Caco-2 (cell line): Measurements from ENCODE around the gene FAU. TPM values are rescaled to one million over a fixed set of nuclear protein-coding genes. Genes with fewer than 3 reads are reported as not detected.

ENCODE experiments used
- BruUV-seq: library from RNA; stranded (reverse); fragments of 400-500 nt; replicated peaks from 2 replicates; lab custom pipeline; 2021; lab: Mats Ljungman, UMichigan
- CTCF ChIA-PET: fragments of 300-600 bp; sonication (Branson Sonifier 250); formaldehyde crosslinking; loops from one replicate; lab custom pipeline; 2022; ENCODE audit warnings: antibody characterized with exemption; lab: Charles Lee
- POLR2A ChIA-PET: fragments of 300-600 bp; sonication (Branson Sonifier 250); formaldehyde crosslinking; loops from one replicate; lab custom pipeline; 2022; ENCODE audit warnings: antibody characterized with exemption; lab: Charles Lee
- DNase-seq, 2 experiments: peaks; one replicate each; pipeline versions ENCODE4 v3.0.0 to v3.0.0-alpha.2; 2020 to 2022
- H3K27me3 ChIP-seq: replicated peaks from 2 replicates; pipeline ENCODE4 v1.6.0; 2011; ENCODE audit warnings: low read length; ENCODE audit not compliant: control insufficient read depth, insufficient read depth
- H3K36me3 ChIP-seq: 2 replicates; pipeline ENCODE4 v1.5.1; 2011; ENCODE audit warnings: low read length; ENCODE audit not compliant: control insufficient read depth, insufficient read depth
- H3K4me1 ChIP-seq: fragments of 250-450 bp; sonication (Bioruptor Pico); 2 replicates; pipeline ENCODE4 v1.5.1; 2020; ENCODE audit warnings: mild to moderate bottlenecking
- H3K4me3 ChIP-seq: 2 replicates; pipeline ENCODE4 v1.5.1; 2011; ENCODE audit warnings: low read depth, mild to moderate bottlenecking, control low read depth, low read length
- H3K9me3 ChIP-seq: fragments of 250-450 bp; sonication (Bioruptor Pico); 2 replicates; pipeline ENCODE4 v1.5.1; 2020; ENCODE audit warnings: mild to moderate bottlenecking, moderate library complexity
- H3K27ac Mint-ChIP-seq: one replicate; pipeline ENCODE4 v1.8.0; 2022; ENCODE audit warnings: mixed read lengths; ENCODE audit not compliant: unreplicated experiment
- H3K27me3 Mint-ChIP-seq: one replicate; pipeline ENCODE4 v1.8.0; 2022; ENCODE audit warnings: mixed read lengths; ENCODE audit not compliant: insufficient read depth, unreplicated experiment
- H3K36me3 Mint-ChIP-seq: one replicate; pipeline ENCODE4 v1.8.0; 2022; ENCODE audit warnings: mild to moderate bottlenecking, mixed read lengths; ENCODE audit not compliant: insufficient read depth, unreplicated experiment
- H3K4me1 Mint-ChIP-seq: one replicate; pipeline ENCODE4 v1.8.0; 2022; ENCODE audit warnings: low read depth, mixed read lengths; ENCODE audit not compliant: unreplicated experiment
- H3K4me3 Mint-ChIP-seq: one replicate; pipeline ENCODE4 v1.8.0; 2022; ENCODE audit warnings: mild to moderate bottlenecking, moderate library complexity, mixed read lengths; ENCODE audit not compliant: unreplicated experiment
- H3K9me3 Mint-ChIP-seq: one replicate; pipeline ENCODE4 v1.8.0; 2022; ENCODE audit warnings: mixed read lengths; ENCODE audit not compliant: unreplicated experiment
- CTCF ChIP-seq, 2 experiments: fragments of 200-600 bp in 1 of 2; IDR thresholded peaks; 1 replicate in 1 of 2; 2 replicates in 1 of 2; pipeline versions ENCODE4 v1.5.1 to v1.8.0; 2011 to 2022; ENCODE audit warnings: antibody characterized with exemption in 1 of 2, control low read depth in 1 of 2, inconsistent platforms in 1 of 2, low read depth in 1 of 2, low read length in 1 of 2, mild to moderate bottlenecking in 1 of 2, moderate library complexity in 1 of 2; ENCODE audit not compliant: insufficient read depth in 1 of 2, severe bottlenecking in 1 of 2, unreplicated experiment in 1 of 2
- intact Hi-C: fragments of 100-400 bp; cut with micrococcal nuclease; formaldehyde crosslinking; loops from one replicate; pipeline ENCODE4 v1.10.0; 2022; ENCODE audit not compliant: unreplicated experiment
- total RNA-seq: library from RNA; stranded (reverse); gene quantifications from 2 replicates; pipeline ENCODE4 v1.2.3, GENCODE V29; 2022

FAU gene
- total RNA-seq, 1 experiment from 2014 or later, result 918 TPM

- peaks cover 10% of the 10 kb centered on the region for H3K36me3 Mint-ChIP-seq
- peaks cover 8% of the 10 kb centered on the region for H3K4me1 Mint-ChIP-seq
- no TSS peak for BruUV-seq
- Histone ChIP-seq H3K36me3 (no peaks in the 10 kb centered on the region), H3K9me3 (no peaks in the 10 kb centered on the region), H3K4me1 (no peaks in the 10 kb centered on the region), H3K27me3 (no peaks in the 10 kb centered on the region), H3K4me3 (peak overlapping the region; percentile 30)
- ChIA-PET CTCF (interaction anchor here (0.6 to 1.1 kb wide), 7 partner anchors 13 to 1951 kb away, joined by 3 to 9 read pairs (median 4); partner anchors contain the start of genes CAPN1, FAU and MRPL49), POLR2A (interaction anchor here (0.6 to 1.8 kb wide), 5 partner anchors 9 to 564 kb away, joined by 3 to 7 read pairs (median 3); partner anchors contain the start of genes FAU, MRPL49 and TM7SF2)
- H3K9me3 Mint-ChIP-seq, result no peaks in the 10 kb centered on the region
- H3K4me3 Mint-ChIP-seq, result peak overlapping the region; percentile 68
- no peak for TF ChIP-seq CTCF (IDR thresholded peaks at IDR 0.05; ENCODE audit: insufficient read depth in 1 of 2, low read depth in 1 of 2, low read length in 1 of 2, severe bottlenecking in 1 of 2, unreplicated experiment in 1 of 2)
- peak overlapping the region; percentile 79 for H3K27ac Mint-ChIP-seq
- intact Hi-C loops, result no loop called here
- DNase-seq, result peak in 1 of 2 experiments; percentile 56
- H3K27me3 Mint-ChIP-seq, result no peaks in the 10 kb centered on the region
Measured at GRCh38 chr11:65165410-65166317, 43.7 kb upstream of the FAU start.

- no peak overlapping the region for H3K27ac Mint-ChIP-seq
- no peaks in the 10 kb centered on the region for H3K27me3 Mint-ChIP-seq
- H3K4me1 Mint-ChIP-seq, result peaks cover 8% of the 10 kb centered on the region
- Histone ChIP-seq H3K36me3 (no peaks in the 10 kb centered on the region), H3K4me1 (no peaks in the 10 kb centered on the region), H3K9me3 (no peaks in the 10 kb centered on the region), H3K4me3 (no peak overlapping the region), H3K27me3 (no peaks in the 10 kb centered on the region)
- BruUV-seq, result no TSS peak
- H3K9me3 Mint-ChIP-seq, result no peaks in the 10 kb centered on the region
- H3K36me3 Mint-ChIP-seq, result peaks cover 10% of the 10 kb centered on the region
- DNase-seq, result no peak
- TF ChIP-seq CTCF (IDR thresholded peaks at IDR 0.05; ENCODE audit: insufficient read depth in 1 of 2, low read depth in 1 of 2, low read length in 1 of 2, severe bottlenecking in 1 of 2, unreplicated experiment in 1 of 2), result no peak
- ChIA-PET POLR2A (interaction anchor here (0.7 kb wide), 1 partner anchor 42 kb away, joined by 4 read pairs; the partner anchor contains the start of genes FAU and MRPL49), CTCF (interaction anchor here (0.6 to 1.2 kb wide), 2 partner anchors 17 to 62 kb away, joined by 3 read pairs; no protein-coding TSS in a partner anchor)
- intact Hi-C loops, result loop anchor here (1.0 kb wide), 1 partner anchor 41 kb away; the partner anchor contains the start of genes FAU and MRPL49
- H3K4me3 Mint-ChIP-seq, result no peak overlapping the region
Measured at GRCh38 chr11:65163684-65164083, 41.8 kb upstream of the FAU start.

- DNase-seq, result no peak
- Histone ChIP-seq H3K4me3 (no peak overlapping the region), H3K27me3 (no peaks in the 10 kb centered on the region), H3K4me1 (no peaks in the 10 kb centered on the region), H3K9me3 (no peaks in the 10 kb centered on the region), H3K36me3 (no peaks in the 10 kb centered on the region)
- Mint-ChIP-seq H3K4me3 (no peak overlapping the region), H3K27me3 (no peaks in the 10 kb centered on the region), H3K36me3 (peaks cover 4% of the 10 kb centered on the region), H3K27ac (no peak overlapping the region), H3K9me3 (no peaks in the 10 kb centered on the region), H3K4me1 (peaks cover 4% of the 10 kb centered on the region)
- intact Hi-C loops, result no loop called here
- BruUV-seq, result no TSS peak
- ChIA-PET POLR2A (no interaction called here), CTCF (no interaction called here)
- no peak for TF ChIP-seq CTCF (IDR thresholded peaks at IDR 0.05; ENCODE audit: insufficient read depth in 1 of 2, low read depth in 1 of 2, low read length in 1 of 2, severe bottlenecking in 1 of 2, unreplicated experiment in 1 of 2)
Measured at GRCh38 chr11:65160643-65161042, 38.7 kb upstream of the FAU start.
